ENCODE measurements around the gene TMEM196.

TMEM196 gene

GRCh38 chr7:19754521-19755116 lies 18.8 kb downstream of the TMEM196 start:
- H3K36me3 ChIP-seq (ENCODE audit: insufficient read depth, low read length): no peaks in the 10 kb centered on the region
- H2AFZ ChIP-seq (ENCODE audit: low read length, unreplicated experiment): no peak overlapping the region
- no peaks in the 10 kb centered on the region for H3K27me3 ChIP-seq (ENCODE audit: insufficient read depth, low read length)
- no peak overlapping the region for H3K4me3 ChIP-seq (ENCODE audit: low read depth, low read length)
- no peaks in the 10 kb centered on the region for H3K4me1 ChIP-seq (ENCODE audit: control insufficient read depth, insufficient read depth, low read length, unreplicated experiment)
- H3K79me2 ChIP-seq (ENCODE audit: control insufficient read depth, insufficient read depth, low read length, unreplicated experiment): no peaks in the 10 kb centered on the region
- H3K27ac ChIP-seq (ENCODE audit: low read depth, low read length): no peak overlapping the region

GRCh38 chr7:19752020-19752419 lies 21.4 kb downstream of the TMEM196 start:
- Histone ChIP-seq H3K27me3 (ENCODE audit: insufficient read depth, low read length) (no peaks in the 10 kb centered on the region), H3K27ac (ENCODE audit: low read depth, low read length) (no peak overlapping the region), H3K36me3 (ENCODE audit: insufficient read depth, low read length) (no peaks in the 10 kb centered on the region), H3K4me1 (ENCODE audit: control insufficient read depth, insufficient read depth, low read length, unreplicated experiment) (no peaks in the 10 kb centered on the region), H2AFZ (ENCODE audit: low read length, unreplicated experiment) (no peak overlapping the region), H3K4me3 (ENCODE audit: low read depth, low read length) (no peak overlapping the region), H3K79me2 (ENCODE audit: control insufficient read depth, insufficient read depth, low read length, unreplicated experiment) (no peaks in the 10 kb centered on the region)

- Histone ChIP-seq H3K79me2 (ENCODE audit: control insufficient read depth, insufficient read depth, low read length, unreplicated experiment) (no peaks in the 10 kb centered on the region), H3K27ac (ENCODE audit: low read depth, low read length) (no peak overlapping the region), H3K36me3 (ENCODE audit: insufficient read depth, low read length) (no peaks in the 10 kb centered on the region), H3K4me1 (ENCODE audit: control insufficient read depth, insufficient read depth, low read length, unreplicated experiment) (no peaks in the 10 kb centered on the region), H3K27me3 (ENCODE audit: insufficient read depth, low read length) (no peaks in the 10 kb centered on the region), H3K4me3 (ENCODE audit: low read depth, low read length) (no peak overlapping the region), H2AFZ (ENCODE audit: low read length, unreplicated experiment) (no peak overlapping the region)
Measured at GRCh38 chr7:19749658-19750057, 23.8 kb downstream of the TMEM196 start.

GRCh38 chr7:19747740-19748339 lies 25.6 kb downstream of the TMEM196 start:
- H3K4me3 ChIP-seq (ENCODE audit: low read depth, low read length): no peak overlapping the region
- peak overlapping the region; percentile 42 for H2AFZ ChIP-seq (ENCODE audit: low read length, unreplicated experiment)
- H3K4me1 ChIP-seq (ENCODE audit: control insufficient read depth, insufficient read depth, low read length, unreplicated experiment): no peaks in the 10 kb centered on the region

GRCh38 chr7:19744075-19744474 lies 29.3 kb downstream of the TMEM196 start:
- H2AFZ ChIP-seq (ENCODE audit: low read length, unreplicated experiment): no peak overlapping the region
- H3K36me3 ChIP-seq (ENCODE audit: insufficient read depth, low read length): no peaks in the 10 kb centered on the region
- no peaks in the 10 kb centered on the region for H3K79me2 ChIP-seq (ENCODE audit: control insufficient read depth, insufficient read depth, low read length, unreplicated experiment)
- H3K4me1 ChIP-seq (ENCODE audit: control insufficient read depth, insufficient read depth, low read length, unreplicated experiment): no peaks in the 10 kb centered on the region
- no peak overlapping the region for H3K27ac ChIP-seq (ENCODE audit: low read depth, low read length)
- H3K4me3 ChIP-seq (ENCODE audit: low read depth, low read length): no peak overlapping the region
- H3K27me3 ChIP-seq (ENCODE audit: insufficient read depth, low read length): no peaks in the 10 kb centered on the region

More at GRCh38 chr7:19747740-19748339, 25.6 kb downstream of the TMEM196 start:
- no peaks in the 10 kb centered on the region for H3K27me3 ChIP-seq (ENCODE audit: insufficient read depth, low read length)
- no peaks in the 10 kb centered on the region for H3K36me3 ChIP-seq (ENCODE audit: insufficient read depth, low read length)
- no peak overlapping the region for H3K27ac ChIP-seq (ENCODE audit: low read depth, low read length)
- no peaks in the 10 kb centered on the region for H3K79me2 ChIP-seq (ENCODE audit: control insufficient read depth, insufficient read depth, low read length, unreplicated experiment)

GRCh38 chr7:19728716-19729115 lies 44.7 kb downstream of the TMEM196 start:
- no peak overlapping the region for H3K27ac ChIP-seq (ENCODE audit: low read depth, low read length)
- H3K27me3 ChIP-seq (ENCODE audit: insufficient read depth, low read length): no peaks in the 10 kb centered on the region

GRCh38 chr7:19725770-19726169 lies 47.6 kb downstream of the TMEM196 start:
- Histone ChIP-seq H3K27ac (ENCODE audit: low read depth, low read length) (no peak overlapping the region), H3K79me2 (ENCODE audit: control insufficient read depth, insufficient read depth, low read length, unreplicated experiment) (no peaks in the 10 kb centered on the region), H3K4me3 (ENCODE audit: low read depth, low read length) (no peak overlapping the region), H3K36me3 (ENCODE audit: insufficient read depth, low read length) (no peaks in the 10 kb centered on the region), H2AFZ (ENCODE audit: low read length, unreplicated experiment) (no peak overlapping the region), H3K27me3 (ENCODE audit: insufficient read depth, low read length) (no peaks in the 10 kb centered on the region), H3K4me1 (ENCODE audit: control insufficient read depth, insufficient read depth, low read length, unreplicated experiment) (no peaks in the 10 kb centered on the region)

More at GRCh38 chr7:19728716-19729115, 44.7 kb downstream of the TMEM196 start:
- Histone ChIP-seq H2AFZ (ENCODE audit: low read length, unreplicated experiment) (no peak overlapping the region), H3K4me3 (ENCODE audit: low read depth, low read length) (no peak overlapping the region), H3K79me2 (ENCODE audit: control insufficient read depth, insufficient read depth, low read length, unreplicated experiment) (no peaks in the 10 kb centered on the region), H3K36me3 (ENCODE audit: insufficient read depth, low read length) (no peaks in the 10 kb centered on the region), H3K4me1 (ENCODE audit: control insufficient read depth, insufficient read depth, low read length, unreplicated experiment) (no peaks in the 10 kb centered on the region)

GRCh38 chr7:19715499-19715898 lies 57.9 kb downstream of the TMEM196 start:
- no peak overlapping the region for H3K27ac ChIP-seq (ENCODE audit: low read depth, low read length)
- H3K4me3 ChIP-seq (ENCODE audit: low read depth, low read length): no peak overlapping the region
- H3K79me2 ChIP-seq (ENCODE audit: control insufficient read depth, insufficient read depth, low read length, unreplicated experiment): no peaks in the 10 kb centered on the region
- no peak overlapping the region for H2AFZ ChIP-seq (ENCODE audit: low read length, unreplicated experiment)
- H3K36me3 ChIP-seq (ENCODE audit: insufficient read depth, low read length): no peaks in the 10 kb centered on the region
- H3K27me3 ChIP-seq (ENCODE audit: insufficient read depth, low read length): no peaks in the 10 kb centered on the region
- no peaks in the 10 kb centered on the region for H3K4me1 ChIP-seq (ENCODE audit: control insufficient read depth, insufficient read depth, low read length, unreplicated experiment)

GRCh38 chr7:19713676-19714075 lies 59.7 kb downstream of the TMEM196 start:
- Histone ChIP-seq H2AFZ (ENCODE audit: low read length, unreplicated experiment) (no peak overlapping the region), H3K4me3 (ENCODE audit: low read depth, low read length) (no peak overlapping the region), H3K27me3 (ENCODE audit: insufficient read depth, low read length) (no peaks in the 10 kb centered on the region)

GRCh38 chr7:19709249-19709578 lies 64.2 kb downstream of the TMEM196 start:
- H3K27ac ChIP-seq (ENCODE audit: low read depth, low read length): no peak overlapping the region
- H3K27me3 ChIP-seq (ENCODE audit: insufficient read depth, low read length): no peaks in the 10 kb centered on the region
- H3K4me1 ChIP-seq (ENCODE audit: control insufficient read depth, insufficient read depth, low read length, unreplicated experiment): peaks cover 12% of the 10 kb centered on the region
- peak overlapping the region; percentile 82 for H3K4me3 ChIP-seq (ENCODE audit: low read depth, low read length)
- H2AFZ ChIP-seq (ENCODE audit: low read length, unreplicated experiment): peak overlapping the region; percentile 94
- H3K79me2 ChIP-seq (ENCODE audit: control insufficient read depth, insufficient read depth, low read length, unreplicated experiment): peaks cover 41% of the 10 kb centered on the region
- H3K36me3 ChIP-seq (ENCODE audit: insufficient read depth, low read length): peaks cover under 1% of the 10 kb centered on the region; the same call in 1 of the 2 replicates

More at GRCh38 chr7:19713676-19714075, 59.7 kb downstream of the TMEM196 start:
- Histone ChIP-seq H3K27ac (ENCODE audit: low read depth, low read length) (no peak overlapping the region), H3K79me2 (ENCODE audit: control insufficient read depth, insufficient read depth, low read length, unreplicated experiment) (peaks cover 1% of the 10 kb centered on the region), H3K4me1 (ENCODE audit: control insufficient read depth, insufficient read depth, low read length, unreplicated experiment) (no peaks in the 10 kb centered on the region), H3K36me3 (ENCODE audit: insufficient read depth, low read length) (no peaks in the 10 kb centered on the region)
